HEK293 (cell line): ENCODE data around the gene MUC20.
"Not testable (repeated sequence)": the region's sequence is repeated elsewhere in the genome, so short reads cannot be mapped to it uniquely, and the experiment has no call there.

ENCODE experiments used
- CTCF ChIA-PET: fragments of 350-600 bp; formaldehyde crosslinking; extraction: SDS; loops from one replicate; lab custom pipeline; 2021; ENCODE audit warnings: antibody characterized with exemption; lab: Yijun Ruan, JAX
- POLR2A ChIA-PET: fragments of 300-600 bp; formaldehyde crosslinking; extraction: SDS; loops from one replicate; lab custom pipeline; 2020; ENCODE audit warnings: antibody characterized with exemption, inconsistent platforms; lab: Yijun Ruan, JAX
- H3K27ac ChIP-seq: fragments of 200-500 bp; sonication (Bioruptor generic); 2 replicates; pipeline ENCODE4 v1.5.1; 2014; ENCODE audit warnings: low read depth, low read length, control low read depth, inconsistent platforms; ENCODE audit errors: extremely low read depth
- H3K36me3 ChIP-seq, 2 experiments: fragments of 200-500 bp in 1 of 2; sonication (Bioruptor generic) in 1 of 2; 1 replicate in 1 of 2; 2 replicates in 1 of 2; pipeline ENCODE4 v1.5.1; 2014 to 2017; ENCODE audit warnings: inconsistent platforms in 2 of 2, low read length in 2 of 2; ENCODE audit not compliant: control insufficient read depth in 2 of 2, insufficient read depth in 1 of 2
- H3K4me1 ChIP-seq: fragments of 200-500 bp; sonication (Bioruptor generic); 2 replicates; pipeline ENCODE4 v1.5.1; 2014; ENCODE audit warnings: mild to moderate bottlenecking, low read length, inconsistent platforms; ENCODE audit not compliant: control insufficient read depth, insufficient read depth
- H3K4me3 ChIP-seq: 2 replicates; pipeline ENCODE4 v1.5.1; 2011; ENCODE audit warnings: low read depth, mild to moderate bottlenecking, control low read depth, low read length, moderate library complexity
- H3K9me3 ChIP-seq: fragments of 200-500 bp; sonication (Bioruptor generic); 2 replicates; pipeline ENCODE4 v1.5.1; 2014; ENCODE audit warnings: low read depth, low read length, inconsistent platforms; ENCODE audit not compliant: control insufficient read depth, insufficient read depth
- GFI1B ChIP-seq: fragments of 450-650 bp; formaldehyde crosslinking; IDR thresholded peaks from 2 replicates; pipeline ENCODE4 v1.5.1; 2016; ENCODE audit warnings: missing biosample characterization, missing genetic modification characterization
- SCRT1 ChIP-seq: fragments of 450-650 bp; formaldehyde crosslinking; IDR thresholded peaks from 2 replicates; pipeline ENCODE4 v1.5.1; 2016; ENCODE audit warnings: missing biosample characterization, missing genetic modification characterization, borderline replicate concordance
- SCRT2 ChIP-seq: fragments of 450-650 bp; formaldehyde crosslinking; IDR thresholded peaks from 2 replicates; pipeline ENCODE4 v1.5.1; 2016; ENCODE audit warnings: missing biosample characterization, missing genetic modification characterization
- ZNF18 ChIP-seq: fragments of 450-650 bp; formaldehyde crosslinking; IDR thresholded peaks from 2 replicates; pipeline ENCODE4 v1.5.1; 2016; ENCODE audit warnings: missing biosample characterization, missing genetic modification characterization
- ZNF266 ChIP-seq: fragments of 450-650 bp; formaldehyde crosslinking; IDR thresholded peaks from 2 replicates; pipeline ENCODE4 v1.5.1; 2016; ENCODE audit warnings: missing biosample characterization, missing genetic modification characterization, low read depth
- ZNF362 ChIP-seq: fragments of 450-650 bp; formaldehyde crosslinking; IDR thresholded peaks from 2 replicates; pipeline ENCODE4 v1.5.1; 2016; ENCODE audit warnings: missing biosample characterization, missing genetic modification characterization
- ZNF416 ChIP-seq: fragments of 450-650 bp; formaldehyde crosslinking; IDR thresholded peaks from 2 replicates; pipeline ENCODE4 v1.5.1; 2016; ENCODE audit warnings: missing biosample characterization, missing genetic modification characterization
- ZNF776 ChIP-seq: fragments of 450-650 bp; formaldehyde crosslinking; IDR thresholded peaks from 2 replicates; pipeline ENCODE4 v1.5.0; 2017; ENCODE audit warnings: missing biosample characterization, missing genetic modification characterization, borderline replicate concordance
- TF ChIP-seq, protein P1 (sequence below): fragments of 450-650 bp; formaldehyde crosslinking; IDR thresholded peaks from 2 replicates; pipeline ENCODE4 v1.5.1; 2016; ENCODE audit warnings: missing biosample characterization, missing genetic modification characterization
- TF ChIP-seq, protein P2 (sequence below): IDR thresholded peaks from 2 replicates; pipeline ENCODE4 v1.6.1; 2011; ENCODE audit warnings: mild to moderate bottlenecking, low read depth, low read length, borderline replicate concordance

Gene MUC20

DNA sequence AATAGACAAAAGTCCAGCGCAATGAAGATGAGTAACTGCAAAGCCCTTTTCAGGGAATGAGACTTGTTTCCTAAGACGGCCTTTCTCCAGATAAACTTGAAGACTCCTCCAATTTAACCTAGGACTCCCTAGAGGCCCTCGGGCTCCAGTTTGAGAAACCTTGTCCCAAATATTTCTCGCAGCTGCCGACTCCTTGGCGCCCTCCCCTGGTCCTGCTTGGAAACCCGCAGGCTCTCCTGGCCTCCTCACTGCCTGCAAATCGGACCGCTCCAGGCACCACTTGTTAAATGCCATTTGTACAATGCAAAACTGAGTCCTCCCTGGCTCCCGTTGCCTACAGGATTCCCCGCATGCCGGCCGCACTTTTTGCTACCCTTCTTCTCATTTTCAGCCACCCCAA lies 54.1 kb downstream of the MUC20 start (continued):
- TF ChIP-seq, protein P1, sequence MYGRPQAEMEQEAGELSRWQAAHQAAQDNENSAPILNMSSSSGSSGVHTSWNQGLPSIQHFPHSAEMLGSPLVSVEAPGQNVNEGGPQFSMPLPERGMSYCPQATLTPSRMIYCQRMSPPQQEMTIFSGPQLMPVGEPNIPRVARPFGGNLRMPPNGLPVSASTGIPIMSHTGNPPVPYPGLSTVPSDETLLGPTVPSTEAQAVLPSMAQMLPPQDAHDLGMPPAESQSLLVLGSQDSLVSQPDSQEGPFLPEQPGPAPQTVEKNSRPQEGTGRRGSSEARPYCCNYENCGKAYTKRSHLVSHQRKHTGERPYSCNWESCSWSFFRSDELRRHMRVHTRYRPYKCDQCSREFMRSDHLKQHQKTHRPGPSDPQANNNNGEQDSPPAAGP (tag by site-specific recombination): no peak
- no peak for TF ChIP-seq ZNF362 (tag by site-specific recombination)

DNA sequence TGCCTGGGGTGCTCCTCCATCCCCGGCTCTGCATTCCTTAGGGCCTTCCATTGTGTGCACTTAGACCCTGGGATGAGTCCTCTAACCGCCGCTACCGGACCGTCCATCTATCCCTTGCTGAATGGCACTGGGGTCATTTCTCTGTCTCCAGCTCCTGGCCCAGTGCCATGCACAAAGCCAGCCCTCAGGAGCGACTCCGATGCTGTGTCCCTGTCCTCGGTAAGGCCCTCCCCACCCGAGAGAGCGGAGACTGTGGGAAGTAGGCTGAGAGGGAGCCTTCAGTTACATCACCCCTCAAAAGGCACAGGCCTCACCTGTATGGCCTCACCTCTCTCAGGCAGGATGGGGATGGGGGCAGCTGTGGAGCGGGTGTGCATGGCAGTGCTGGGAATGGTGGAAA lies 57.2 kb downstream of the MUC20 start:
- ChIA-PET POLR2A (no interaction called here), CTCF (no interaction called here)
- Histone ChIP-seq H3K9me3 (no peaks in the 10 kb centered on the region), H3K4me1 (no peaks in the 10 kb centered on the region), H3K27ac (no peak overlapping the region), H3K36me3 (no peaks in the 10 kb centered on the region), H3K4me3 (no peak overlapping the region)
- TF ChIP-seq ZNF18 (tag by site-specific recombination): no peak
- TF ChIP-seq GFI1B: no peak
- TF ChIP-seq, protein P1 (tag by site-specific recombination): 0 out of 2 replicates have a peak, but pooled peaks have one; percentile 22
- TF ChIP-seq, protein P2, sequence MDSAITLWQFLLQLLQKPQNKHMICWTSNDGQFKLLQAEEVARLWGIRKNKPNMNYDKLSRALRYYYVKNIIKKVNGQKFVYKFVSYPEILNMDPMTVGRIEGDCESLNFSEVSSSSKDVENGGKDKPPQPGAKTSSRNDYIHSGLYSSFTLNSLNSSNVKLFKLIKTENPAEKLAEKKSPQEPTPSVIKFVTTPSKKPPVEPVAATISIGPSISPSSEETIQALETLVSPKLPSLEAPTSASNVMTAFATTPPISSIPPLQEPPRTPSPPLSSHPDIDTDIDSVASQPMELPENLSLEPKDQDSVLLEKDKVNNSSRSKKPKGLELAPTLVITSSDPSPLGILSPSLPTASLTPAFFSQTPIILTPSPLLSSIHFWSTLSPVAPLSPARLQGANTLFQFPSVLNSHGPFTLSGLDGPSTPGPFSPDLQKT: no peak
- TF ChIP-seq ZNF776 (tag by site-specific recombination): no peak
- TF ChIP-seq ZNF416: no peak
- no peak for TF ChIP-seq ZNF266

DNA sequence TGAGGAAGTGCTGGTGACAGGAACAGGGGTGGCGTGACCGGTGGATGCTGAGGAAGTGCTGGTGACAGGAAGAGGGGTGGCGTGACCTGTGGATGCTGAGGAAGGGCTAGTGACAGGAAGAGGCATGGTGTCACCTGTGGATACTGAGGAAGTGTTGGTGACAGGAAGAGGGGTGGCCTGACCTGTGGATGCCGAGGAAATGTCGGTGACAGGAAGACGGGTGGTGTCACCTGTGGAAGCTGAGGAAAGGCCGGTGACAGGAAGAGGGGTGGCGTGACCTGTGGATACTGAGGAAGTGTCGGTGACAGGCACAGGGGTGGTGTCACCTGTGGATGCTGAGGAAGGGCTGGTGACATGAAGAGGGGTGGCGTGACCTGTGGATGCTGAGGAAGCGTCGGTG lies 60.5 kb downstream of the MUC20 start:
- H3K4me1 ChIP-seq, H3K27ac ChIP-seq, POLR2A ChIA-PET, H3K36me3 ChIP-seq, CTCF ChIA-PET, H3K4me3 ChIP-seq, H3K9me3 ChIP-seq: not testable (repeated sequence)
- TF ChIP-seq SCRT2 (tag by site-specific recombination) (peak; percentile 52), SCRT1 (tag by site-specific recombination) (peak; percentile 93)
